DND-41 (cell line): ENCODE measurements around the gene COL4A2.

Experiments used
- ATAC-seq: fragments of 200-7000 bp; cut with Tn5 transposase; 3 replicates; pipeline ENCODE4 v1.9.1; 2021; ENCODE audit warnings: low read depth; ENCODE audit not compliant: insufficient read depth
- DNase-seq: peaks from one replicate; pipeline ENCODE4 v3.0.0-alpha.2; 2020
- H2AFZ ChIP-seq: 2 replicates; pipeline ENCODE4 v1.6.0; 2012; ENCODE audit warnings: low read depth, low read length
- H3K27ac ChIP-seq: 2 replicates; pipeline ENCODE4 v1.5.1; 2012; ENCODE audit warnings: low read length, inconsistent platforms
- H3K27me3 ChIP-seq: fragments of 200-600 bp; sonication (generic); 2 replicates; pipeline ENCODE4 v1.6.0; 2012; ENCODE audit warnings: low read length, mild to moderate bottlenecking, inconsistent platforms; ENCODE audit not compliant: insufficient read depth, poor library complexity
- H3K36me3 ChIP-seq: 2 replicates; pipeline ENCODE4 v1.5.1; 2012; ENCODE audit warnings: low read length, inconsistent platforms; ENCODE audit not compliant: insufficient read depth
- H3K4me1 ChIP-seq: 2 replicates; pipeline ENCODE4 v1.5.1; 2012; ENCODE audit warnings: mild to moderate bottlenecking, low read length; ENCODE audit not compliant: insufficient read depth
- H3K4me2 ChIP-seq: 2 replicates; pipeline ENCODE4 v1.6.0; 2012; ENCODE audit warnings: mild to moderate bottlenecking, moderate library complexity, low read length, inconsistent platforms; ENCODE audit not compliant: insufficient read depth
- H3K4me3 ChIP-seq, 2 experiments: fragments of 200-600 bp in 1 of 2; shearing (Covaris generic) in 1 of 2; 2 replicates each; pipeline ENCODE4 v1.5.1; 2012 to 2016; ENCODE audit warnings: inconsistent platforms in 2 of 2, low read length in 2 of 2, mild to moderate bottlenecking in 2 of 2, low read depth in 1 of 2, moderate library complexity in 1 of 2
- H3K79me2 ChIP-seq: 2 replicates; pipeline ENCODE4 v1.6.0; 2012; ENCODE audit warnings: low read length, inconsistent platforms; ENCODE audit not compliant: insufficient read depth
- H3K9ac ChIP-seq: 2 replicates; pipeline ENCODE4 v1.6.0; 2012; ENCODE audit warnings: low read depth, mild to moderate bottlenecking, inconsistent platforms, low read length, moderate library complexity
- H3K9me3 ChIP-seq: 2 replicates; pipeline ENCODE4 v1.5.1; 2012; ENCODE audit warnings: low read length, moderate library complexity, mild to moderate bottlenecking, inconsistent platforms; ENCODE audit not compliant: insufficient read depth, severe bottlenecking
- H4K20me1 ChIP-seq: 2 replicates; pipeline ENCODE4 v1.6.0; 2012; ENCODE audit warnings: low read length; ENCODE audit not compliant: insufficient read depth
- CTCF ChIP-seq: IDR thresholded peaks from 2 replicates; pipeline ENCODE4 v1.5.1; 2012; ENCODE audit warnings: borderline replicate concordance, low read length, moderate library complexity, mild to moderate bottlenecking; ENCODE audit not compliant: poor library complexity, severe bottlenecking; ENCODE audit errors: extremely low read depth
- EZH2 ChIP-seq: IDR thresholded peaks from 3 replicates; pipeline ENCODE4 v1.6.1; 2012; ENCODE audit warnings: borderline replicate concordance, low read depth, mild to moderate bottlenecking, moderate library complexity, low read length, inconsistent platforms; ENCODE audit not compliant: severe bottlenecking

Gene COL4A2

DNA sequence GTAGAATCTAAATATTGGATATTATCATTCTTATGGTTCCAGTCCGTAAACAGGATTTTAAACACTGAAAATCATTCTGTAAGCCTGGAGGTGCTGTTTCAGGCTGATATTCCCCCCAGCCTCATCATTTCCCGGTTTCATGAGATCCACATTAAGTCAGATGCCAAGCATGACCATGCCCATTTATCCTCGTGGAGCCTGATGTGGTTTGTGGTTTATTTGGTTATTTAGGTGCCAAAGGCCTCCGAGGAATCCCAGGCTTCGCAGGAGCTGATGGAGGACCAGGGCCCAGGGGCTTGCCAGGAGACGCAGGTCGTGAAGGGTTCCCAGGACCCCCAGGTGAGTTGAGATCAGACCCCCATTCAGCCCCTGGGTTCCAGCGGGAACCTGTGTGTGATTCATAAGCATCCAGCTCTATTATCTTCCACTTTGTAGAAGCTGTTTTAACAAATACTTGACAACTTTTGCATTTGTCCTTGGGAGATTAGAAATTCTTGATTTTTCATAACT lies 162.0 kb downstream of the COL4A2 start:
- Histone ChIP-seq H3K9ac (no peak overlapping the region), H3K9me3 (no peaks in the 10 kb centered on the region), H3K36me3 (no peaks in the 10 kb centered on the region), H3K27ac (no peak overlapping the region), H3K79me2 (no peaks in the 10 kb centered on the region), H2AFZ (no peak overlapping the region), H3K27me3 (peaks cover 4% of the 10 kb centered on the region), H4K20me1 (peaks cover 11% of the 10 kb centered on the region; the same call in 1 of the 2 replicates), H3K4me1 (peaks cover 6% of the 10 kb centered on the region), H3K4me3 (no peak overlapping the region), H3K4me2 (no peak overlapping the region)
- ATAC-seq, result no peak
- no peak for DNase-seq
- no peak for TF ChIP-seq EZH2
- no peak for TF ChIP-seq CTCF

GRCh38 chr13:110469597-110469996 lies 162.5 kb downstream of the COL4A2 start:
- no peak for ATAC-seq
- H3K4me2 ChIP-seq, result no peak overlapping the region
- H4K20me1 ChIP-seq, result peaks cover 10% of the 10 kb centered on the region; the same call in 1 of the 2 replicates
- DNase-seq, result no peak
- no peak for TF ChIP-seq EZH2
- no peak for TF ChIP-seq CTCF
- no peaks in the 10 kb centered on the region for H3K9me3 ChIP-seq
- H3K79me2 ChIP-seq, result no peaks in the 10 kb centered on the region
- H3K4me1 ChIP-seq, result peaks cover 6% of the 10 kb centered on the region
- no peaks in the 10 kb centered on the region for H3K36me3 ChIP-seq
- no peak overlapping the region for H2AFZ ChIP-seq
- H3K27me3 ChIP-seq, result peaks cover 4% of the 10 kb centered on the region
- no peak overlapping the region for H3K4me3 ChIP-seq
- H3K9ac ChIP-seq, result no peak overlapping the region
- no peak overlapping the region for H3K27ac ChIP-seq

GRCh38 chr13:110470272-110471009 lies 163.4 kb downstream of the COL4A2 start:
- Histone ChIP-seq H3K79me2 (no peaks in the 10 kb centered on the region), H3K4me2 (no peak overlapping the region), H2AFZ (no peak overlapping the region), H3K9ac (no peak overlapping the region), H3K36me3 (no peaks in the 10 kb centered on the region), H3K9me3 (no peaks in the 10 kb centered on the region), H3K4me3 (no peak overlapping the region), H4K20me1 (peaks cover 6% of the 10 kb centered on the region; the same call in 1 of the 2 replicates), H3K27me3 (peaks cover 4% of the 10 kb centered on the region), H3K4me1 (peaks cover 5% of the 10 kb centered on the region), H3K27ac (no peak overlapping the region)
- TF ChIP-seq EZH2, result no peak
- no peak for TF ChIP-seq CTCF
- DNase-seq (no peak), ATAC-seq (no peak)
